Right lobe of liver (tissue), 4 donors: Measurements from ENCODE around the gene MYCBP2.

Experiments
- CTCF ChIP-seq, 4 donors: fragments of 200-600 bp in 3 of 4; fragments of 450-650 bp in 1 of 4; IDR thresholded peaks; one replicate each; pipeline versions ENCODE4 v1.5.1 to v1.8.0; 2016 to 2022; ENCODE audit warnings: antibody characterized with exemption in 4 of 4, mild to moderate bottlenecking in 2 of 4
- POLR2A ChIP-seq: fragments of 450-650 bp; IDR thresholded peaks from one replicate; pipeline ENCODE4 v1.6.1; 2017; ENCODE audit warnings: antibody characterized with exemption, mild to moderate bottlenecking
- donor health status: DM: no; HTN: no; CAD: no.
- donor health status: DM: no; HTN: no; CAD: no.
- donor health status: DM: no; HTN: yes; CAD: no.

- TF ChIP-seq CTCF (IDR thresholded peaks at IDR 0.05): no peak
- no peak for TF ChIP-seq POLR2A
Measured at GRCh38 chr13:77312311-77312710, 14.6 kb downstream of the MYCBP2 start.
